SU-DHL-6 (cell line): ENCODE measurements around the gene MRPS27.

ENCODE experiments used
- H2AFZ ChIP-seq: fragments of 200-600 bp; sonication (generic); 2 replicates; pipeline ENCODE4 v1.6.1; 2014; ENCODE audit warnings: low read depth, mild to moderate bottlenecking, moderate library complexity, mixed read lengths, antibody characterized with exemption, low read length; ENCODE audit not compliant: severe bottlenecking
- H3F3A ChIP-seq: fragments of 200-600 bp; shearing (Covaris generic); 2 replicates; pipeline ENCODE4 v1.6.0; 2016; ENCODE audit warnings: antibody characterized with exemption, mild to moderate bottlenecking; ENCODE audit not compliant: insufficient read depth
- H3K27ac ChIP-seq: fragments of 200-600 bp; sonication (generic); 2 replicates; pipeline ENCODE4 v1.5.1; 2016; ENCODE audit warnings: low read depth, mild to moderate bottlenecking, low read length, moderate library complexity, mixed read lengths
- H3K27me3 ChIP-seq: fragments of 200-600 bp; sonication (generic), shearing (Covaris generic); 2 replicates; pipeline ENCODE4 v1.6.0; 2014; ENCODE audit warnings: mild to moderate bottlenecking, low read length
- H3K36me3 ChIP-seq: fragments of 200-600 bp; sonication (generic); 2 replicates; pipeline ENCODE4 v1.6.1; 2014; ENCODE audit warnings: mild to moderate bottlenecking, low read length, mixed read lengths
- H3K4me2 ChIP-seq: fragments of 300-600, 200-600 bp; shearing (Covaris generic), sonication (generic); 2 replicates; pipeline ENCODE4 v1.6.0; 2014; ENCODE audit warnings: low read length, low read depth, mild to moderate bottlenecking; ENCODE audit not compliant: poor library complexity, severe bottlenecking
- H3K4me3 ChIP-seq: fragments of 200-600 bp; sonication (generic); 2 replicates; pipeline ENCODE4 v1.5.1; 2014; ENCODE audit warnings: antibody characterized with exemption, low read length, mild to moderate bottlenecking, mixed read lengths; ENCODE audit not compliant: insufficient read depth, poor library complexity, severe bottlenecking
- H3K79me2 ChIP-seq: fragments of 200-600 bp; sonication (generic); 2 replicates; pipeline ENCODE4 v1.6.1; 2014; ENCODE audit warnings: mild to moderate bottlenecking, low read length, moderate library complexity; ENCODE audit not compliant: insufficient read depth
- H3K9ac ChIP-seq: fragments of 200-600 bp; sonication (generic); 2 replicates; pipeline ENCODE4 v1.7.0; 2014; ENCODE audit warnings: mild to moderate bottlenecking, low read length
- H3K9me2 ChIP-seq: fragments of 200-600 bp; sonication (generic); replicated peaks from 2 replicates; pipeline ENCODE4 v1.6.1; 2014; ENCODE audit warnings: low read length; ENCODE audit not compliant: insufficient read depth
- H3K9me3 ChIP-seq: fragments of 200-600 bp; sonication (generic); 2 replicates; pipeline ENCODE4 v1.6.1; 2014; ENCODE audit warnings: low read length, mixed read lengths; ENCODE audit not compliant: insufficient read depth
- H4K20me1 ChIP-seq: fragments of 200-600 bp; sonication (generic); 2 replicates; pipeline ENCODE4 v1.6.1; 2014; ENCODE audit warnings: low read depth, mild to moderate bottlenecking, antibody characterized with exemption, low read length, moderate library complexity, mixed read lengths
- CTCF ChIP-seq: fragments of 200-600 bp; sonication (generic); IDR thresholded peaks from one replicate; pipeline ENCODE4 v1.5.1; 2017; ENCODE audit warnings: antibody characterized with exemption, mild to moderate bottlenecking, low read length, moderate library complexity; ENCODE audit not compliant: insufficient read depth, poor library complexity, severe bottlenecking
- EZH2phosphoT487 ChIP-seq: fragments of 200-600 bp; sonication (generic), shearing (Covaris generic); conservative IDR thresholded peaks from 2 replicates; pipeline ENCODE4 v1.6.1; 2018; ENCODE audit warnings: mild to moderate bottlenecking, antibody characterized with exemption, low read length, moderate library complexity, mixed read lengths

Gene MRPS27

GRCh38 chr5:72302171-72302570, 17.9 kb downstream of the MRPS27 start:
- no peaks in the 10 kb centered on the region for H4K20me1 ChIP-seq
- H3F3A ChIP-seq: peaks cover 94% of the 10 kb centered on the region
- H3K4me2 ChIP-seq: peak overlapping the region; percentile 100
- TF ChIP-seq CTCF: no peak
- no peak for TF ChIP-seq EZH2phosphoT487
- peak overlapping the region; percentile 57 for H3K9ac ChIP-seq
- H3K79me2 ChIP-seq: peaks cover 89% of the 10 kb centered on the region
- H3K9me3 ChIP-seq: no peaks in the 10 kb centered on the region
- no peaks in the 10 kb centered on the region for H3K9me2 ChIP-seq
- no peaks in the 10 kb centered on the region for H3K36me3 ChIP-seq
- no peak overlapping the region for H2AFZ ChIP-seq
- H3K27ac ChIP-seq: peak overlapping the region; percentile 97
- peak overlapping the region; percentile 32 for H3K4me3 ChIP-seq
- H3K27me3 ChIP-seq: no peaks in the 10 kb centered on the region

- no peaks in the 10 kb centered on the region for H4K20me1 ChIP-seq
- H3K27ac ChIP-seq: peak overlapping the region; percentile 97
- H3K9ac ChIP-seq: peak overlapping the region; percentile 57
- no peaks in the 10 kb centered on the region for H3K9me3 ChIP-seq
- H3K9me2 ChIP-seq: no peaks in the 10 kb centered on the region
- H2AFZ ChIP-seq: no peak overlapping the region
- H3K27me3 ChIP-seq: no peaks in the 10 kb centered on the region
- TF ChIP-seq CTCF (no peak), EZH2phosphoT487 (no peak)
- peak overlapping the region; percentile 100 for H3K4me2 ChIP-seq
- peaks cover 96% of the 10 kb centered on the region for H3F3A ChIP-seq
- peaks cover 89% of the 10 kb centered on the region for H3K79me2 ChIP-seq
- no peaks in the 10 kb centered on the region for H3K36me3 ChIP-seq
- H3K4me3 ChIP-seq: peak overlapping the region; percentile 32
Measured at GRCh38 chr5:72301557-72301956, 18.5 kb downstream of the MRPS27 start.

GRCh38 chr5:72300590-72301339, 19.3 kb downstream of the MRPS27 start:
- Histone ChIP-seq H3K9me2 (no peaks in the 10 kb centered on the region), H3K27ac (peak overlapping the region; percentile 97), H3K36me3 (no peaks in the 10 kb centered on the region), H3F3A (peaks cover 94% of the 10 kb centered on the region), H3K9me3 (no peaks in the 10 kb centered on the region), H3K4me3 (peak overlapping the region; percentile 22), H4K20me1 (no peaks in the 10 kb centered on the region), H3K4me2 (peak overlapping the region; percentile 100), H3K27me3 (no peaks in the 10 kb centered on the region), H3K9ac (peak overlapping the region; percentile 57), H3K79me2 (peaks cover 89% of the 10 kb centered on the region), H2AFZ (no peak overlapping the region)
- TF ChIP-seq EZH2phosphoT487: no peak
- no peak for TF ChIP-seq CTCF
